H1 (cell line): ENCODE measurements around the gene NANOS2. TPM values are rescaled to one million over a fixed set of nuclear protein-coding genes. Genes with fewer than 3 reads are reported as not detected.

ENCODE experiments used
- BACH1 ChIP-seq: IDR thresholded peaks from 2 replicates; pipeline ENCODE4 v1.6.1; 2012; ENCODE audit warnings: low read length, improper control_type of control experiment
- BCL11A ChIP-seq, 2 experiments: IDR thresholded peaks; one replicate each; pipeline ENCODE4 v1.6.1; 2011; ENCODE audit warnings: low read depth in 2 of 2, low read length in 2 of 2, mild to moderate bottlenecking in 2 of 2
- EZH2 ChIP-seq: fragments of 200-600 bp; sonication (generic); IDR thresholded peaks from 2 replicates; pipeline ENCODE4 v1.7.1; 2012; ENCODE audit warnings: low read depth, mild to moderate bottlenecking, moderate library complexity, low read length, inconsistent platforms; ENCODE audit not compliant: severe bottlenecking
- GABPA ChIP-seq: IDR thresholded peaks from 2 replicates; pipeline ENCODE4 v1.6.1; 2011; ENCODE audit warnings: mild to moderate bottlenecking, low read length, moderate library complexity, borderline replicate concordance; ENCODE audit not compliant: insufficient read depth
- HDAC6 ChIP-seq: IDR thresholded peaks from one replicate; pipeline ENCODE4 v1.7.1; 2012; ENCODE audit warnings: low read depth, mild to moderate bottlenecking, inconsistent platforms, low read length, moderate library complexity
- JUN ChIP-seq: IDR thresholded peaks from 2 replicates; pipeline ENCODE4 v1.6.1; 2011; ENCODE audit warnings: low read depth, mild to moderate bottlenecking, improper control_type of control experiment, low read length
- JUND ChIP-seq: IDR thresholded peaks from 2 replicates; pipeline ENCODE4 v1.6.1; 2011; ENCODE audit warnings: mild to moderate bottlenecking, improper control_type of control experiment, low read length
- KDM1A ChIP-seq: fragments of 200-600, 300-600 bp; sonication (generic); IDR thresholded peaks from 2 replicates; pipeline ENCODE4 v1.7.1; 2016; ENCODE audit warnings: mild to moderate bottlenecking, low read length, borderline replicate concordance
- KDM4A ChIP-seq: IDR thresholded peaks from one replicate; pipeline ENCODE4 v1.7.1; 2012; ENCODE audit warnings: low read depth, mild to moderate bottlenecking, moderate library complexity, low read length, inconsistent platforms; ENCODE audit not compliant: severe bottlenecking
- KDM5A ChIP-seq: fragments of 200-600 bp; IDR thresholded peaks from 2 replicates; pipeline ENCODE4 v1.7.1; 2012; ENCODE audit warnings: mild to moderate bottlenecking, low read length, inconsistent platforms, mixed read lengths
- MAX ChIP-seq: IDR thresholded peaks from 2 replicates; pipeline ENCODE4 v1.6.1; 2012; ENCODE audit warnings: inconsistent platforms
- NANOG ChIP-seq: IDR thresholded peaks from 2 replicates; pipeline ENCODE4 v1.6.1; 2011; ENCODE audit warnings: low read length, low read depth, mild to moderate bottlenecking, inconsistent platforms; ENCODE audit not compliant: insufficient read depth, poor library complexity, severe bottlenecking
- RAD21 ChIP-seq, 2 experiments: IDR thresholded peaks in 1 of 2; conservative IDR thresholded peaks in 1 of 2; 2 replicates each; pipeline ENCODE4 v1.6.1; 2011; ENCODE audit warnings: low read depth in 2 of 2, low read length in 2 of 2, improper control_type of control experiment in 1 of 2, inconsistent platforms in 1 of 2, mild to moderate bottlenecking in 1 of 2, moderate library complexity in 1 of 2
- RBBP5 ChIP-seq: IDR thresholded peaks from 2 replicates; pipeline ENCODE4 v1.7.1; 2012; ENCODE audit warnings: low read depth, mild to moderate bottlenecking, inconsistent platforms, low read length, moderate library complexity, borderline replicate concordance
- SIN3A ChIP-seq, 2 experiments: IDR thresholded peaks in 1 of 2; conservative IDR thresholded peaks in 1 of 2; 2 replicates each; pipeline ENCODE4 v1.6.1; 2011 to 2012; ENCODE audit warnings: low read length in 2 of 2, improper control_type of control experiment in 1 of 2, low read depth in 1 of 2, mild to moderate bottlenecking in 1 of 2
- SP2 ChIP-seq: IDR thresholded peaks from 2 replicates; pipeline ENCODE4 v1.6.1; 2012; ENCODE audit warnings: mild to moderate bottlenecking, low read length, inconsistent platforms
- TAF1 ChIP-seq: IDR thresholded peaks from 2 replicates; pipeline ENCODE4 v1.6.1; 2011; ENCODE audit warnings: mild to moderate bottlenecking, low read depth, low read length
- TEAD4 ChIP-seq: IDR thresholded peaks from 2 replicates; pipeline ENCODE4 v1.6.1; 2012; ENCODE audit warnings: low read depth, low read length, inconsistent platforms, mixed read lengths
- YY1 ChIP-seq: IDR thresholded peaks from 2 replicates; pipeline ENCODE4 v1.6.1; 2011; ENCODE audit warnings: low read depth, mild to moderate bottlenecking, low read length
- polyA plus RNA-seq, 7 experiments: library from polyadenylated mRNA; depleted of rRNA in 3 of 7; stranded (reverse) in 5 of 7; unstranded in 2 of 7; fragments of >200 nt in 5 of 7; fragments of 200-250 nt in 2 of 7; gene quantifications; 1 replicate in 5 of 7; 2 replicates in 1 of 7; 4 replicates in 1 of 7; pipeline versions ENCODE4 v1.2.1 to v1.2.3, GENCODE V29; 2011 to 2013; ENCODE audit warnings: missing spikeins in 2 of 7, mixed read lengths in 2 of 7
- total RNA-seq: library from RNA; stranded (reverse); fragmentation: NEBNext Ultra II Directional; extraction: Animal tissue kit (Norgen Biotek cat#: 25700); gene quantifications from 2 replicates; pipeline ENCODE4 v1.2.1, GENCODE V29; 2021

Gene NANOS2
- total and polyA plus RNA-seq, 2 of the 8 experiments (the other 6 are each of a cell fraction or from before 2014, with no cell fraction given), result 0.20 TPM; not detected in 1

GRCh38 chr19:45913874-45914830 lies at the start of gene NANOS2 (continued):
- 0 out of 2 replicates have a peak, but pooled peaks have one; percentile 13 for TF ChIP-seq GABPA
- TF ChIP-seq MAX, result peak; percentile 27; the same call in 1 of the 2 replicates
- TF ChIP-seq KDM5A, result no peak
- no peak for TF ChIP-seq YY1
- TF ChIP-seq RAD21 (IDR thresholded peaks at IDR 0.05 in 1 of 2, conservative IDR thresholded peaks at IDR 0.05 in 1 of 2; ENCODE audit: low read depth in 2 of 2, low read length in 2 of 2), result peak; percentile 89 to 93
- no peak for TF ChIP-seq TEAD4
- 0 out of 2 replicates have a peak, but pooled peaks have one; percentile 30 for TF ChIP-seq BACH1
- 0 out of 2 replicates have a peak, but pooled peaks have one; percentile 20 for TF ChIP-seq JUND
- TF ChIP-seq SP2, result no peak
- peak in 1 of 2 experiments; percentile 87; a peak in 2 of 4 replicates for TF ChIP-seq SIN3A (conservative IDR thresholded peaks at IDR 0.05 in 1 of 2, IDR thresholded peaks at IDR 0.05 in 1 of 2; ENCODE audit: low read depth in 1 of 2, low read length in 2 of 2)
- TF ChIP-seq TAF1, result no peak
- TF ChIP-seq NANOG, result no peak
- TF ChIP-seq RBBP5, result no peak
- TF ChIP-seq JUN, result no peak
- TF ChIP-seq KDM4A, result no peak
- no peak; the same call in 1 of the 2 replicates for TF ChIP-seq KDM1A
- no peak for TF ChIP-seq HDAC6
- TF ChIP-seq BCL11A (IDR thresholded peaks at IDR 0.05; ENCODE audit: low read depth in 2 of 2, low read length in 2 of 2), result no peak
- TF ChIP-seq EZH2, result no peak
